ENCODE data around the gene ZNF236.

ZNF236 gene

DNA sequence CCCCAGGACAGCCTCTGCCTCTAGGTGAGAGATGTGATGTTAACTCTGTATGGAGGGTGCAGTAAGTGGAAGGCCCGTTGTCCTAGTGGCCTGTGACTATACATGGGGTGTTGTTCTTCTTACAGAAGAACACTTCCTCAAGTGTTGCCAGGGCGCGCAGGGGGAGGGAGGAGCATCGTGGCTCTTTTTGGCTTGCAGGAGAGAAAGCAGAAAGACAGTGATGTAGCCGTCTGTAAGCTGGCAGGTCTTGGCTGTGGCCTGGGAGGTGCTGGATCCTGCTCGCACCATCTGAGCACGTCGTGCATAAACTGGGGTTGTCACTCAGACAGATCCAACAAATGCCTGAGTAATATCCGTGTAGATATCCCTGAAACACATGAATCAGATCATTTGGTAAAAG, 44.3 kb downstream of the ZNF236 start:
- DNase-seq, result no peak

DNA sequence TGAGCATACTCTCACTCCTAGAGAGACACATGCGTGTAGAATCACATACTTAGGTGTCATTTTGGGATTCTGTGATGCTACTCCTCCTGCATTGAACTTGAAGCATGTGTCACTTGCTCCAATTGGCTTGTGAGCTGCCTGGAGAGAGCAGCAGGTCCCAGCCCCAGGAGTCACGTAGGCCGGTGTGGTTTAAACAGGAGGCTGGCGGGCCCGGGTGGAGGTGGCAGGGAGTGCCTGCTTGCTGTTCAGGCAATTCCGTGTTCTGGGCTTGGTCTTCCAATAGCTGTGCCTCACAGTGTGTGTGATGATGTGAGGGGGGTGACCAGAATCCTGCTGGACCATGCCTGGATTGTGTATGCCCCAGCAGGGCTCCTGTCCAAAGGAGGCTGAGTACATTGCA, 51.0 kb downstream of the ZNF236 start:
- no peak for DNase-seq

DNA sequence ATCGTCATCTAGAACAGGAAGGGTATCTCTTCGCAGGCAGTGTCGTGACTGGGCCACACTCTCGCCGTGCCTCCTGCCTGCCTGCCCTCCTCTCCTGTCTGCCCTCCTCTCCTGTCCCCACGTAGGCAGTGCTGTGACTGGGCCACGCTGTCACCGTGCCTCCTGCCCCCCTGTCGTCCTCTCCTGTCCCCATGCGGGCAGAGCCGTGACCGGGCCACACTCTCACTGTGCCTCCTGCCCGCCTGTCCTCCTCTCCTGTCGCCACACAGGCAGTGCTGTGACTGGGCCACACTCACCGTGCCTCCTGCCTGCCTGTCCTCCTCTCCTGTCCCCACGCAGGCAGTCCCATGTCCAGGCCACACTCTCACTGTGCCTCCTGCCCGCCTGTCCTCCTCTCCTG, 51.4 kb downstream of the ZNF236 start:
- no peak for DNase-seq

DNA sequence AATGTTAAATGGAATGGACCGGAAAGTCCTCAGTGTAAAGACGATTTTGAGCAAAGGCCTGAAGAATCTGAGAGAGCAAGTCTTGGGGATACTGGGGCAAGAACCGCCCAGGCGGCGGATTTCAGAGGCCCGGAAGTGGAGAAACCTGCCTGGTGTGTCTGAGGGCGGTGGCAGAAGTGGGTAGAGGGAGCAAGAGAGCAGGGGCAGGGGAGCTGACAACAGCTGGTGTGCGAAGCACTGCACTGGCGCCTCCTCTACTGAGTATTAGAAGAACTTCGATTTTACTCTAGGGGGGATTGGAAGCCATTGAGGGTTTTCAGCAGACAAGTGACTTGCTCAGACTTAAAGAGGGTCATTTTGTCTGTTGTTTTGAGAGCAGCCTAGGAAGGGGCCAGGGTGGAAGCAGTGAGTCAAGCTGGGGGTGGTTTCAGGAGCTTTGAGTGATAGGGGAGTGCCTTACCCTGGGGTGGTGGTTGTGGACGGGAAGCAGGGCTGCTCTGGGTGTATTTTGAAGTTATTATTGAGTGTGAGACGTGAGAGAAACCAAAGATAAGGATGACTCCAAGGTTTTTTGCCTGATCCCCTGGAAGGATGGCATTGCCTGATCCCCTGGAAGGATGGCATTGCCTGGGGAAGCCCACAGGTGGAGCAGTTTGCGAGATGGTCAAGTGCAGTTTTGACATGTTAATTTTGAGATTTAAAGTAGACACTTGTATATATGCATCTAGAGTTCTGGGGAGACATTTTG, 52.5 kb downstream of the ZNF236 start:
- no peak for DNase-seq

- DNase-seq, result no peak
Measured at GRCh38 chr18:76875390-76876325, 53.3 kb downstream of the ZNF236 start.

DNA sequence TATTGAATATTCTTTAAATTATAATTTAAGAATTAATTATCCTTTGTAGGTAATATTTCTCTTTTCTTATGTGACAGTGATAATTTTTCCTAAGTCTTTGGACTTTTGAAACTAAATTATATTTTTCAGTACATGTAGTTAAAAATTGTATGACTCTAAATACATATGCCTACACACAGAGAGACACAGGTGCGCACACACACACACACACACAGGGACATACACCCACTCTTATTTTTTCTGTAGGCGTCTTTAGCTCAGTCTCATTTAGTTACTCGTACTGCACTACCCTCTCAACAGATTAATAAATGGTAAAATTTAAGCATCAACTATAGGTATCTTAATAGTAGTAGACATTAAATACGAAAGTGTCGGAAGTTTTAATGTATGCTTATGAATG, 56.1 kb downstream of the ZNF236 start:
- DNase-seq, result no peak

GRCh38 chr18:76880026-76880425, 57.7 kb downstream of the ZNF236 start:
- DNase-seq, result no peak

GRCh38 chr18:76881744-76882143, 59.4 kb downstream of the ZNF236 start:
- DNase-seq, result no peak

GRCh38 chr18:76882146-76882545, 59.8 kb downstream of the ZNF236 start:
- no peak for DNase-seq

DNA sequence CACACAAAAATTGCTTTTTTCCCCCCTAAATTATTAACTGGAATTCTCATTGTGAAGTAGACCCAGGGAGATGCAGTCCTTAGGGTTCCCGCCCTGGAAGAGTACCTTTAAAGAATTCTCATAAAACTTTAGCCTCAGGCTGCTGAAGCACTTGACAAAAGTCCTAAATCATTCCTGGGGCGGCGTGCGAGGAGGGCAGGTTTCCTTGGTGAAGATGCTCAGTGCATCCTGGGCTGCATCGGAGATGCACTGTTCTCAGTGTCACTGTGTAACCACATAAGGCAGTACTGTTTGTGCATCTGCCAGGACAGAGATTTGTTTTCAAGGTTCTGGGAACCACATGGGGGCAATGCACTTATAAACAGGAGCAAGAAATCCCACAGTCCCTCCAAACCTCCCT, 62.6 kb downstream of the ZNF236 start:
- DNase-seq, result no peak

DNA sequence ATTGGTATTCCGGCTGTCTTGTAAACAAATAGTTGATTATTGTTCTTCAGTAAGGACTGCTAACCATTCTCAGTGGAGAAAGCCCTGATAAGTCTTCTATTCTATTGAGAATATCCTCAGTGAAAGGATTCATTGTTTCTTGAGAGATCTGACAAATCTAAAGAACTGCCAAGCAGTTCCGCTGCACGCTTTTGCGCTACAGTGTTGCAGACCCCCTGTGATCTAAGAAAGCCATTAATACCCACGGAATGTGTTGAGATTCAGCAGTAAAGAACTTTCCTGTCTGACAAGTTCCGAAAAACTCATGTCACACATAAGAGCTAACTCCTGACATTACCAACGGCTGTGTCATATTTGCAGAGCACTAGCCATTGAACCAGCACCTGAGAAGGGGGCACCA, 63.8 kb downstream of the ZNF236 start:
- DNase-seq, result no peak

GRCh38 chr18:76889091-76889699, 66.8 kb downstream of the ZNF236 start:
- DNase-seq, result no peak

DNA sequence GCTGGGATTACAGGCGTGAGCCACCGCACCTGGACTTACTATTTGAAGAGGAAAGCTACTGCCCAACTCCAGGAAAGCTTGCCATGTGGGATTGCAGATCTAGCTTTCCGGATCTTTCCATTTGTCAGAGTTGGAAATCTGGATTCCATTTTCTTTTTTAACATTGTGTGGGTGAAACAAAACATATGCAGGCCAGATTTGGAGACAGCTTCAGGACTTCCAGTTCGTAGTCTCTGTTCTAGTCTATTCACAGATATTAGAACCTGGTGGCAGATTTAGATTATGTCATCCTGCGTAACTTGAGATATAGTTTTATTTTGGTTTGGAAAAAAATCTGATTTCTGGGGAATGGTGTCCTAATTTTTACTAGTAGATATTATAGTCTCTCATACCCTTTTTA, 70.5 kb downstream of the ZNF236 start:
- no peak for DNase-seq

GRCh38 chr18:76894566-76895346, 72.4 kb downstream of the ZNF236 start:
- DNase-seq, result no peak

DNA sequence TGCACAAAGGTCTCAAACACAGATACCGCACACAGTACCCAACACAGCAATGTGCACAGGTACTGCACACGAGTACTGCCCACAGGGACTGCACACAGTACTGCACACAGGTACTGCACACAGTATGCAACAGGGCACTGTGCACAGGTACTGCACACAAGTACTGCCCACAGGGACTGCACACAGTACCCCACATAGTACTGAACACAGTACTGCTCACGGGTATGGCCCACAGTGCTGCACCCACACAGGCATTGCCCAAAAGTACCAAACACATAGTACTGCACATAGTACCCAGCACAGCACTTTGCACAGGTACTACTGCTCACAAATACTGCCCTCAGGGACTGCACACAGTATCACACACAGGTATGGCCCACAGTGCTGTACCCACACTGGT, 73.1 kb downstream of the ZNF236 start:
- DNase-seq, result no peak

DNA sequence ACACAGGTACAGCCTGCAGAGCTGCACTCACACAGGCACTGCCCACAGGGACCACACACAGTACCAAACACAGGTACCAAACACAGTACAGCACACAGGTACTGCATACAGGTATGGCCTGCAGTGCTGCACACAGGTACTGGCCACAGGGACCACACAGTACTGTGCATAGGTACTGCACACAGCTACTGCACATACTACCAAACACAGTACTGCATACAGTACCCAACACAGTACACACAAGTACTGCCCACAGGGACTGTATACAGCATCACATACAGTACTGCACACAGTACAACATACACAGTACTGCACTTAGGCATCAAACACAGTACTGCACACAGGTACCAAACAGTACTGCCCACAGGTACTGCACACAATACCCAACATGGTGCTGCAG, 74.3 kb downstream of the ZNF236 start:
- no peak for DNase-seq

- DNase-seq, result no peak
Measured at GRCh38 chr18:76897257-76897656, 74.9 kb downstream of the ZNF236 start.

GRCh38 chr18:76903386-76903785, 81.0 kb downstream of the ZNF236 start:
- no peak for DNase-seq

- DNase-seq, result no peak
Measured at GRCh38 chr18:76905821-76906220, 83.5 kb downstream of the ZNF236 start.

GRCh38 chr18:76908277-76908676, 85.9 kb downstream of the ZNF236 start:
- no peak for DNase-seq

DNA sequence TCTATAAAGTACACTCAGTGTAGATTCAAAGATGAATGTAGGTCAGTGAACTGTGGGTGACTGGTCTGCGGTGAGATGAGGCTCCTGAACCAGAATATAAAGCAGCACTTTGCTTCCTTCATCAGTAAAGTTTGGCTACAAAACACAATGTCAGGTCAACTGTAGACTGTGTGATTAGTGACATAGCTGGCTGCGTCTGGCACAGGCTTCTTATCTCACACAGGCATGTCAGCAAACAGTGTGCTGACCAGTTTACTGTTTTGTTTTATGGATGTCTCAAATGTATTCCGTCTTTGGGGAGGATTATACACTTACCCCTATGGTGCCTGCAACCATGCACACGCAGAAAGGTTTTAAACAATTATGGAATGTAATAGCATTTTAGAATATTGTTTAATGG, 87.1 kb downstream of the ZNF236 start:
- no peak for DNase-seq

GRCh38 chr18:76911440-76911839, 89.1 kb downstream of the ZNF236 start:
- DNase-seq, result no peak

GRCh38 chr18:76913583-76913982, 91.2 kb downstream of the ZNF236 start:
- no peak for DNase-seq

Measured in activated gamma-delta T cell (primary cell).